NT2/D1 (cell line): ENCODE results near the gene ARHGEF39.

Experiments used
- SUZ12 ChIP-seq: IDR thresholded peaks from 2 replicates; pipeline ENCODE4 v1.6.1; 2011; ENCODE audit not compliant: insufficient read length, insufficient read depth; ENCODE audit errors: extremely low read depth
- YY1 ChIP-seq: IDR thresholded peaks from 2 replicates; pipeline ENCODE4 v1.6.1; 2011; ENCODE audit not compliant: insufficient read length, insufficient read depth
- ZNF274 ChIP-seq: IDR thresholded peaks from 2 replicates; pipeline ENCODE4 v1.6.1; 2011; ENCODE audit warnings: mild to moderate bottlenecking, low read depth, low read length

DNA sequence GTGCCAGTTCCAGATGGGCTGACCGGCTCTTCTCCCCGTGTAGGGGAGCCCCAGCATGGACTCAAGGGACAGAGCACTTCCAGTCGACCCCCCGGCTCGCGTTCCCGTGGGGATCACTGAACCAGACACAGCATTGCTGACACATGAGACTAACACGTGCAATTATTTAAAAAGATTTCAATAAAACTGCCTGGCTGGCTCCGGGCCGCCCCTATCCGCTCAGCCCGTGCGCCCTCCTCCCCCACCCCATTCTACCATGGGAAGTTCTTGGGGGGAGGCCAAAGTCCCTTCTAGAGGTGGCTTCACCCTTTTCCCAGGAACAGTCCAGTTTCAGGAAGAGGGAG is 55.2 kb downstream of the ARHGEF39 start:
- TF ChIP-seq YY1 (no peak), ZNF274 (no peak), SUZ12 (no peak)
